CD4-positive, alpha-beta T cell (primary cell): Measurements from ENCODE around the gene HOXA11. TPM values are rescaled to one million over a fixed set of nuclear protein-coding genes. Genes with fewer than 3 reads are reported as not detected.

Source experiments
- ATAC-seq: fragments of 200-7000 bp; cut with Tn5 transposase; one replicate; pipeline ENCODE4 v1.10.0; 2022; ENCODE audit warnings: mild to moderate bottlenecking; ENCODE audit not compliant: poor library complexity
- CTCF ChIA-PET: fragments of 350-600 bp; sonication (Branson Sonifier 250); formaldehyde crosslinking; loops from one replicate; lab custom pipeline; 2021; ENCODE audit warnings: antibody characterized with exemption, inconsistent platforms; lab: Charles Lee
- POLR2A ChIA-PET: fragments of 350-600 bp; sonication (Branson Sonifier 250); formaldehyde crosslinking; loops from one replicate; lab custom pipeline; 2021; ENCODE audit warnings: antibody characterized with exemption, inconsistent platforms; lab: Charles Lee
- DNase-seq, 14 experiments: peaks; one replicate each; pipeline ENCODE4 v3.0.0-alpha.2; 2013 to 2020; ENCODE audit warnings: mixed read lengths in 2 of 14
- H3K27ac ChIP-seq, 2 donors: one replicate each; pipeline versions ENCODE4 v1.5.1 to v1.7.0; 2013; ENCODE audit warnings: low read length in 2 of 2, low read depth in 1 of 2, mild to moderate bottlenecking in 1 of 2
- H3K27me3 ChIP-seq, 2 experiments: 1 replicate in 1 of 2; 2 replicates in 1 of 2; pipeline versions ENCODE4 v1.6.1 to v1.7.0; 2013; ENCODE audit warnings: low read length in 2 of 2, control low read depth in 1 of 2, mild to moderate bottlenecking in 1 of 2, moderate library complexity in 1 of 2; ENCODE audit not compliant: insufficient read depth in 2 of 2, control insufficient read depth in 1 of 2
- H3K36me3 ChIP-seq: one replicate; pipeline ENCODE4 v1.6.1; 2013; ENCODE audit warnings: low read length, control low read depth; ENCODE audit not compliant: insufficient read depth
- H3K4me1 ChIP-seq: one replicate; pipeline ENCODE4 v1.6.1; 2013; ENCODE audit warnings: low read length, control low read depth; ENCODE audit not compliant: insufficient read depth
- H3K4me3 ChIP-seq: one replicate; pipeline ENCODE4 v1.5.1; 2013; ENCODE audit warnings: mild to moderate bottlenecking, low read length, moderate library complexity
- H3K9me3 ChIP-seq, 2 experiments: 1 replicate in 1 of 2; 2 replicates in 1 of 2; pipeline versions ENCODE4 v1.6.1 to v1.7.0; 2013; ENCODE audit warnings: low read length in 2 of 2, mild to moderate bottlenecking in 2 of 2, control low read depth in 1 of 2, moderate library complexity in 1 of 2; ENCODE audit not compliant: control insufficient read depth in 1 of 2, insufficient read depth in 1 of 2
- H3K27ac Mint-ChIP-seq: one replicate; pipeline ENCODE4 v1.8.0; 2020; ENCODE audit warnings: mixed read lengths
- H3K27me3 Mint-ChIP-seq: one replicate; pipeline ENCODE4 v1.8.0; 2021; ENCODE audit warnings: mixed read lengths
- H3K36me3 Mint-ChIP-seq: one replicate; pipeline ENCODE4 v1.8.0; 2021; ENCODE audit warnings: low read depth, mixed read lengths
- H3K4me1 Mint-ChIP-seq: one replicate; pipeline ENCODE4 v1.8.0; 2021; ENCODE audit warnings: low read depth, mixed read lengths
- H3K4me3 Mint-ChIP-seq: one replicate; pipeline ENCODE4 v1.8.0; 2020; ENCODE audit warnings: mild to moderate bottlenecking, mixed read lengths
- H3K9me3 Mint-ChIP-seq: one replicate; pipeline ENCODE4 v1.8.0; 2020; ENCODE audit warnings: mixed read lengths
- intact Hi-C, 2 experiments: fragments of 100-400 bp; cut with DNase I in 1 of 2; cut with micrococcal nuclease in 1 of 2; formaldehyde crosslinking; loops; one replicate each; pipeline versions ENCODE4 v1.15.1 to v1.9.0; 2023 to 2025; cut with DNase I, micrococcal nuclease
- total RNA-seq, 174 experiments: library from RNA in 2 of 174; stranded (reverse) in 2 of 174; gene quantifications; one replicate each; pipeline ENCODE4 v1.2.3 and lab custom pipeline; 2021 to 2026
- TF ChIP-seq, protein P1 (sequence below): fragments of 200-600 bp; IDR thresholded peaks from one replicate; pipeline ENCODE4 v1.8.0; 2022; ENCODE audit warnings: antibody characterized with exemption, mild to moderate bottlenecking

HOXA11 gene
- total RNA-seq, 2 experiments from 2014 or later = not detected

GRCh38 chr7:27156916-27157701, 27.9 kb downstream of the HOXA11 start:
- H3K27ac ChIP-seq = no peak overlapping the region
- peaks cover 89 to 95% of the 10 kb centered on the region in 2 experiments for H3K27me3 ChIP-seq
- Mint-ChIP-seq H3K9me3 (no peaks in the 10 kb centered on the region), H3K27me3 (peaks cover 96% of the 10 kb centered on the region), H3K4me1 (peaks cover 64% of the 10 kb centered on the region), H3K4me3 (peak overlapping the region; percentile 55), H3K36me3 (no peaks in the 10 kb centered on the region), H3K27ac (peak overlapping the region; percentile 37)
- CTCF ChIA-PET = interaction anchor here (1.1 to 1.8 kb wide), 2 partner anchors 14 to 1264 kb away, joined by 3 to 6 read pairs; no protein-coding TSS in a partner anchor
- intact Hi-C loops = loop anchor here in 1 of 2 experiments (1.0 to 5.0 kb wide), 2 partner anchors 955 to 1296 kb away; partner anchors contain the start of genes CBX3 and HNRNPA2B1
- peaks cover 0 to 68% of the 10 kb centered on the region in 2 experiments for H3K9me3 ChIP-seq
- POLR2A ChIA-PET = interaction anchor here (1.5 kb wide), 1 partner anchor 1295 kb away, joined by 4 read pairs; no protein-coding TSS in a partner anchor
- H3K4me3 ChIP-seq = no peak overlapping the region
- TF ChIP-seq, protein P1, sequence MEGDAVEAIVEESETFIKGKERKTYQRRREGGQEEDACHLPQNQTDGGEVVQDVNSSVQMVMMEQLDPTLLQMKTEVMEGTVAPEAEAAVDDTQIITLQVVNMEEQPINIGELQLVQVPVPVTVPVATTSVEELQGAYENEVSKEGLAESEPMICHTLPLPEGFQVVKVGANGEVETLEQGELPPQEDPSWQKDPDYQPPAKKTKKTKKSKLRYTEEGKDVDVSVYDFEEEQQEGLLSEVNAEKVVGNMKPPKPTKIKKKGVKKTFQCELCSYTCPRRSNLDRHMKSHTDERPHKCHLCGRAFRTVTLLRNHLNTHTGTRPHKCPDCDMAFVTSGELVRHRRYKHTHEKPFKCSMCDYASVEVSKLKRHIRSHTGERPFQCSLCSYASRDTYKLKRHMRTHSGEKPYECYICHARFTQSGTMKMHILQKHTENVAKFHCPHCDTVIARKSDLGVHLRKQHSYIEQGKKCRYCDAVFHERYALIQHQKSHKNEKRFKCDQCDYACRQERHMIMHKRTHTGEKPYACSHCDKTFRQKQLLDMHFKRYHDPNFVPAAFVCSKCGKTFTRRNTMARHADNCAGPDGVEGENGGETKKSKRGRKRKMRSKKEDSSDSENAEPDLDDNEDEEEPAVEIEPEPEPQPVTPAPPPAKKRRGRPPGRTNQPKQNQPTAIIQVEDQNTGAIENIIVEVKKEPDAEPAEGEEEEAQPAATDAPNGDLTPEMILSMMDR = no peak
- ATAC-seq = no peak
- DNase-seq = peak in 2 of 14 experiments; percentile 22 to 31
- H3K36me3 ChIP-seq = no peaks in the 10 kb centered on the region
- H3K4me1 ChIP-seq = peaks cover 66% of the 10 kb centered on the region

GRCh38 chr7:27156508-27156898, 28.5 kb downstream of the HOXA11 start, which contains the start of gene HOXA7:
Gene HOXA7, minus strand, starts transcription at chr7:27156675. Its CDS starts 130 bp downstream, at chr7:27156545.
- H3K27me3 ChIP-seq = peaks cover 90 to 97% of the 10 kb centered on the region in 2 experiments
- TF ChIP-seq, protein P1 = no peak
- no peaks in the 10 kb centered on the region for H3K36me3 Mint-ChIP-seq
- H3K27ac ChIP-seq = no peak within 1 kb of the TSS
- peak within 1 kb of the TSS; percentile 71 for H3K27ac Mint-ChIP-seq
- peaks cover 71% of the 10 kb centered on the region for H3K4me1 Mint-ChIP-seq
- H3K9me3 Mint-ChIP-seq = no peaks in the 10 kb centered on the region
- H3K4me1 ChIP-seq = peaks cover 72% of the 10 kb centered on the region
- H3K27me3 Mint-ChIP-seq = peaks cover 97% of the 10 kb centered on the region
- peak in 1 of 14 experiments; percentile 21 for DNase-seq
- no peaks in the 10 kb centered on the region for H3K36me3 ChIP-seq
- H3K9me3 ChIP-seq = peaks cover 0 to 68% of the 10 kb centered on the region in 2 experiments
- ChIA-PET CTCF (interaction anchor here (1.1 to 1.8 kb wide), 2 partner anchors 15 to 1264 kb away, joined by 3 to 6 read pairs; no protein-coding TSS in a partner anchor), POLR2A (no interaction called here)
- ATAC-seq = no peak
- H3K4me3 ChIP-seq = peak within 1 kb of the TSS; percentile 4
- intact Hi-C loops = loop anchor here in 1 of 2 experiments (1.0 to 5.0 kb wide), 2 partner anchors 954 to 1295 kb away; partner anchors contain the start of genes CBX3 and HNRNPA2B1
- H3K4me3 Mint-ChIP-seq = peak within 1 kb of the TSS; percentile 63

- Mint-ChIP-seq H3K27me3 (peaks cover 97% of the 10 kb centered on the region), H3K27ac (peak overlapping the region; percentile 71), H3K9me3 (no peaks in the 10 kb centered on the region), H3K4me3 (peak overlapping the region; percentile 59), H3K36me3 (no peaks in the 10 kb centered on the region), H3K4me1 (peaks cover 73% of the 10 kb centered on the region)
- TF ChIP-seq, protein P1 = no peak
- peak in 3 of 14 experiments; percentile 40 to 62 (median 60) for DNase-seq
- peak overlapping the region; percentile 4 for H3K4me3 ChIP-seq
- peaks cover 92 to 98% of the 10 kb centered on the region in 2 experiments for H3K27me3 ChIP-seq
- ChIA-PET POLR2A (no interaction called here), CTCF (interaction anchor here (1.1 kb wide), 1 partner anchor 1263 kb away, joined by 3 read pairs; no protein-coding TSS in a partner anchor)
- peaks cover 72% of the 10 kb centered on the region for H3K4me1 ChIP-seq
- peaks cover 0 to 72% of the 10 kb centered on the region in 2 experiments for H3K9me3 ChIP-seq
- peak; percentile 8 for ATAC-seq
- intact Hi-C loops = loop anchor here in 1 of 2 experiments (1.0 to 5.0 kb wide), 2 partner anchors 954 to 1295 kb away; partner anchors contain the start of genes CBX3 and HNRNPA2B1
- no peak overlapping the region for H3K27ac ChIP-seq
- no peaks in the 10 kb centered on the region for H3K36me3 ChIP-seq
These were observed 29.1 kb downstream of the HOXA11 start for GRCh38 chr7:27155816-27156507.
